GM19328 (cell line): Measurements from ENCODE around the gene MARCHF5.

ENCODE experiments used
- ATAC-seq: cut with Tn5 transposase; IDR thresholded peaks from one replicate; pipeline ENCODE4 v1.9.1; 2021; ENCODE audit warnings: mild to moderate bottlenecking, moderate library complexity; ENCODE audit not compliant: unreplicated experiment

MARCHF5 gene

GRCh38 chr10:92290837-92291615 is at the start of gene MARCHF5, which contains the start of gene CPEB3:
Gene MARCHF5, plus strand, starts transcription at chr10:92291167. Its CDS starts 328 bp downstream, at chr10:92291495.
Gene CPEB3, minus strand, starts transcription at chr10:92291078. Its CDS starts 50,728 bp downstream, at chr10:92240350.
- peak; percentile 99 for ATAC-seq

- ATAC-seq: no peak
These were observed 49.5 kb upstream of the MARCHF5 start for GRCh38 chr10:92241501-92241900.

- ATAC-seq: no peak
These were observed 48.6 kb upstream of the MARCHF5 start for GRCh38 chr10:92242380-92242779.

GRCh38 chr10:92242910-92243671 is 47.9 kb upstream of the MARCHF5 start:
- no peak for ATAC-seq

GRCh38 chr10:92244796-92245195 is 46.2 kb upstream of the MARCHF5 start:
- no peak for ATAC-seq

- ATAC-seq: no peak
These were observed 42.4 kb upstream of the MARCHF5 start for GRCh38 chr10:92248566-92248965.

GRCh38 chr10:92263396-92263795 is 27.6 kb upstream of the MARCHF5 start:
- no peak for ATAC-seq

- no peak for ATAC-seq
These were observed 26.7 kb upstream of the MARCHF5 start for GRCh38 chr10:92264249-92264648.

GRCh38 chr10:92265687-92266258 is 25.2 kb upstream of the MARCHF5 start:
- no peak for ATAC-seq

- ATAC-seq: no peak
These were observed 23.6 kb upstream of the MARCHF5 start for GRCh38 chr10:92267343-92267742.

GRCh38 chr10:92268748-92269147 is 22.2 kb upstream of the MARCHF5 start:
- ATAC-seq: no peak

GRCh38 chr10:92274071-92274470 is 16.9 kb upstream of the MARCHF5 start:
- ATAC-seq: no peak

GRCh38 chr10:92278996-92279696 is 11.8 kb upstream of the MARCHF5 start:
- no peak for ATAC-seq

- ATAC-seq: no peak
These were observed 6.8 kb upstream of the MARCHF5 start for GRCh38 chr10:92284112-92284704.

GRCh38 chr10:92290076-92290836 is 711 bp upstream of the MARCHF5 start:
- no peak for ATAC-seq

- no peak for ATAC-seq
These were observed 574 bp downstream of the MARCHF5 start for GRCh38 chr10:92291616-92291865.

GRCh38 chr10:92291921-92292845 is 1.2 kb downstream of the MARCHF5 start:
- no peak for ATAC-seq

- no peak for ATAC-seq
These were observed 7.5 kb downstream of the MARCHF5 start for GRCh38 chr10:92298487-92298886.

- ATAC-seq: no peak
These were observed 12.1 kb downstream of the MARCHF5 start for GRCh38 chr10:92303096-92303495.
